ENCODE data around the gene ANGPTL5.
"Not testable (repeated sequence)": the region's sequence is repeated elsewhere in the genome, so short reads cannot be mapped to it uniquely, and the experiment has no call there.

ANGPTL5 gene

GRCh38 chr11:101881586-101881985 lies 34.7 kb downstream of the ANGPTL5 start:
- DNase-seq: no peak

GRCh38 chr11:101880222-101880621 lies 36.1 kb downstream of the ANGPTL5 start:
- peak; percentile 22 for DNase-seq

GRCh38 chr11:101872171-101872882 lies 44.0 kb downstream of the ANGPTL5 start:
- DNase-seq: no peak

GRCh38 chr11:101870510-101870909 lies 45.8 kb downstream of the ANGPTL5 start:
- no peak for DNase-seq

GRCh38 chr11:101867951-101868350 lies 48.4 kb downstream of the ANGPTL5 start:
- DNase-seq: peak; percentile 56

GRCh38 chr11:101866619-101867491 lies 49.5 kb downstream of the ANGPTL5 start:
- DNase-seq: peak; percentile 96

GRCh38 chr11:101864098-101864497 lies 52.2 kb downstream of the ANGPTL5 start:
- DNase-seq: no peak

GRCh38 chr11:101863361-101863760 lies 53.0 kb downstream of the ANGPTL5 start:
- DNase-seq: peak; percentile 90

GRCh38 chr11:101862391-101863233 lies 53.7 kb downstream of the ANGPTL5 start:
- peak; percentile 72 for DNase-seq

- peak; percentile 45 for DNase-seq
Observed at GRCh38 chr11:101860696-101861427, 55.5 kb downstream of the ANGPTL5 start.

- DNase-seq: not testable (repeated sequence)
Observed at GRCh38 chr11:101852260-101852659, 64.1 kb downstream of the ANGPTL5 start.

- DNase-seq: peak; percentile 16
Observed at GRCh38 chr11:101848262-101848661, 68.1 kb downstream of the ANGPTL5 start.

- DNase-seq: no peak
Observed at GRCh38 chr11:101844608-101845007, 71.7 kb downstream of the ANGPTL5 start.

GRCh38 chr11:101840704-101841103 lies 75.6 kb downstream of the ANGPTL5 start:
- DNase-seq: no peak

Data from kidney glomerular epithelial cell (primary cell).